Esophagus squamous epithelium (tissue), 5 donors: Measurements from ENCODE around the gene SOCS3. TPM values are rescaled to one million over a fixed set of nuclear protein-coding genes. Genes with fewer than 3 reads are reported as not detected.

Experiments
- DNase-seq: peaks from one replicate; lab custom pipeline; 2025; lab: John Stamatoyannopoulos, UW
- H3K27ac ChIP-seq, 4 donors: fragments of 200-600 bp; sonication (generic); one replicate each; pipeline ENCODE4 v1.5.1; 2016 to 2019; ENCODE audit warnings: mild to moderate bottlenecking in 1 of 4
- H3K27me3 ChIP-seq, 4 donors: fragments of 200-600 bp; sonication (generic); 1 replicate in 3 of 4; 2 replicates in 1 of 4; pipeline versions ENCODE4 v1.5.1 to v1.6.0; 2017 to 2021; ENCODE audit warnings: antibody characterized with exemption in 1 of 4
- H3K36me3 ChIP-seq, 3 donors: fragments of 200-600 bp; sonication (generic); one replicate each; pipeline ENCODE4 v1.5.1; 2016 to 2019
- H3K4me1 ChIP-seq, 3 donors: fragments of 200-600 bp; sonication (generic); one replicate each; pipeline ENCODE4 v1.5.1; 2017 to 2019
- H3K4me3 ChIP-seq, 4 donors: fragments of 200-600 bp; sonication (generic); 1 replicate in 3 of 4; 2 replicates in 1 of 4; pipeline ENCODE4 v1.5.1; 2016 to 2019; ENCODE audit warnings: mild to moderate bottlenecking in 2 of 4, moderate library complexity in 1 of 4
- H3K9me3 ChIP-seq, 3 donors: fragments of 200-600 bp; sonication (generic); one replicate each; pipeline ENCODE4 v1.5.1; 2016 to 2019
- CTCF ChIP-seq, 6 experiments: fragments of 450-650 bp in 4 of 6; fragments of 200-600 bp in 2 of 6; sonication (generic) in 2 of 6; IDR thresholded peaks; one replicate each; pipeline ENCODE4 v1.5.1; 2016 to 2019; ENCODE audit warnings: antibody characterized with exemption in 6 of 6, mild to moderate bottlenecking in 4 of 6, moderate library complexity in 4 of 6
- POLR2A ChIP-seq, 4 donors: fragments of 450-650 bp; IDR thresholded peaks; one replicate each; pipeline ENCODE4 v1.6.1; 2017; ENCODE audit warnings: antibody characterized with exemption in 4 of 4, mild to moderate bottlenecking in 4 of 4, moderate library complexity in 3 of 4
- WGBS, 2 donors: methylation state at CpG; one replicate each; pipeline ENCODE4 v1.1.5; 2018; 5-methylcytosine and 5-hydroxymethylcytosine counted together
- intact Hi-C: fragments of 100-400 bp; cut with DNase I; formaldehyde crosslinking; loops from one replicate; pipeline ENCODE4 v1.15.0; 2022
- total RNA-seq, 4 donors: library from RNA; depleted of rRNA; stranded (reverse); fragments of >200 nt; gene quantifications; one replicate each; pipeline ENCODE4 v1.1.0, GENCODE V29; 2016
- donor health status: DM: yes; HTN: yes; CAD: no.

SOCS3 gene
- total RNA-seq, 4 donors from 2014 or later: 6.3 to 23.1 (median 17.1) TPM

GRCh38 chr17:78369791-78370381, 10.0 kb upstream of the SOCS3 start:
- Histone ChIP-seq H3K27ac (no peak overlapping the region), H3K9me3 (no peaks in the 10 kb centered on the region), H3K36me3 (no peaks in the 10 kb centered on the region), H3K4me1 (peaks cover 21 to 42% (median 27%) of the 10 kb centered on the region in 3 donors), H3K27me3 (peaks cover 0 to 18% (median 0%) of the 10 kb centered on the region in 4 donors), H3K4me3 (no peak overlapping the region)
- WGBS, 2 donors: 57 to 60% methylated on average over 4 to 5 of the region's 13 CpGs
- DNase-seq: no peak
- no peak for TF ChIP-seq POLR2A (IDR thresholded peaks at IDR 0.05)
- no peak for TF ChIP-seq CTCF (IDR thresholded peaks at IDR 0.05)
- intact Hi-C loops: no loop called here

GRCh38 chr17:78368854-78369495, 9.1 kb upstream of the SOCS3 start:
- WGBS, 2 donors: 90 to 93% methylated on average over 7 to 8 of the region's 8 CpGs
- H3K36me3 ChIP-seq: no peaks in the 10 kb centered on the region
- H3K27me3 ChIP-seq: peaks cover 0 to 26% (median 0%) of the 10 kb centered on the region in 4 donors
- DNase-seq: no peak
- H3K4me3 ChIP-seq: no peak overlapping the region
- no peaks in the 10 kb centered on the region for H3K9me3 ChIP-seq
- intact Hi-C loops: no loop called here
- peaks cover 12 to 33% (median 20%) of the 10 kb centered on the region in 3 donors for H3K4me1 ChIP-seq
- TF ChIP-seq CTCF (IDR thresholded peaks at IDR 0.05) (no peak), POLR2A (IDR thresholded peaks at IDR 0.05) (no peak)
- no peak overlapping the region for H3K27ac ChIP-seq

- Histone ChIP-seq H3K27me3 (peaks cover 0 to 32% (median 0%) of the 10 kb centered on the region in 4 donors), H3K4me1 (peaks cover 9 to 27% (median 17%) of the 10 kb centered on the region in 3 donors), H3K4me3 (no peak overlapping the region), H3K36me3 (no peaks in the 10 kb centered on the region), H3K27ac (no peak overlapping the region), H3K9me3 (no peaks in the 10 kb centered on the region)
- DNase-seq: no peak
- TF ChIP-seq CTCF (IDR thresholded peaks at IDR 0.05): no peak
- no peak for TF ChIP-seq POLR2A (IDR thresholded peaks at IDR 0.05)
- intact Hi-C loops: no loop called here
- 48 to 70% methylated on average over 2 to 3 of the region's 6 CpGs for WGBS, 2 donors
These were observed 8.5 kb upstream of the SOCS3 start for GRCh38 chr17:78368348-78368747.

- Histone ChIP-seq H3K27ac (no peak overlapping the region), H3K27me3 (peaks cover 0 to 41% (median 0%) of the 10 kb centered on the region in 4 donors), H3K9me3 (no peaks in the 10 kb centered on the region), H3K4me1 (peaks cover 9 to 22% (median 17%) of the 10 kb centered on the region in 3 donors), H3K4me3 (no peak overlapping the region), H3K36me3 (no peaks in the 10 kb centered on the region)
- no peak for DNase-seq
- no peak for TF ChIP-seq CTCF (IDR thresholded peaks at IDR 0.05)
- no peak for TF ChIP-seq POLR2A (IDR thresholded peaks at IDR 0.05)
- WGBS, 2 donors: 69 to 74% methylated on average over 4 of the region's 5 CpGs
- intact Hi-C loops: no loop called here
These were observed 7.3 kb upstream of the SOCS3 start for GRCh38 chr17:78367193-78367592.

GRCh38 chr17:78366109-78366848, 6.4 kb upstream of the SOCS3 start:
- Histone ChIP-seq H3K4me1 (peaks cover 9 to 23% (median 17%) of the 10 kb centered on the region in 3 donors), H3K9me3 (no peaks in the 10 kb centered on the region), H3K27ac (peak overlapping the region; percentile 36 to 84 (median 70)), H3K4me3 (no peak overlapping the region), H3K27me3 (peaks cover 0 to 47% (median 0%) of the 10 kb centered on the region in 4 donors), H3K36me3 (no peaks in the 10 kb centered on the region)
- DNase-seq: no peak
- intact Hi-C loops: no loop called here
- TF ChIP-seq CTCF (IDR thresholded peaks at IDR 0.05) (no peak), POLR2A (IDR thresholded peaks at IDR 0.05) (no peak)
- WGBS, 2 donors: 75 to 89% methylated on average over 4 to 8 of the region's 18 CpGs
